ENCODE measurements around the gene SPECC1. TPM values are rescaled to one million over a fixed set of nuclear protein-coding genes. Genes with fewer than 3 reads are reported as not detected.
"Not testable (repeated sequence)": the region's sequence is repeated elsewhere in the genome, so short reads cannot be mapped to it uniquely, and the experiment has no call there.

SPECC1 gene
- total RNA-seq, 1 donor from 2014 or later: 25.8 TPM

DNA sequence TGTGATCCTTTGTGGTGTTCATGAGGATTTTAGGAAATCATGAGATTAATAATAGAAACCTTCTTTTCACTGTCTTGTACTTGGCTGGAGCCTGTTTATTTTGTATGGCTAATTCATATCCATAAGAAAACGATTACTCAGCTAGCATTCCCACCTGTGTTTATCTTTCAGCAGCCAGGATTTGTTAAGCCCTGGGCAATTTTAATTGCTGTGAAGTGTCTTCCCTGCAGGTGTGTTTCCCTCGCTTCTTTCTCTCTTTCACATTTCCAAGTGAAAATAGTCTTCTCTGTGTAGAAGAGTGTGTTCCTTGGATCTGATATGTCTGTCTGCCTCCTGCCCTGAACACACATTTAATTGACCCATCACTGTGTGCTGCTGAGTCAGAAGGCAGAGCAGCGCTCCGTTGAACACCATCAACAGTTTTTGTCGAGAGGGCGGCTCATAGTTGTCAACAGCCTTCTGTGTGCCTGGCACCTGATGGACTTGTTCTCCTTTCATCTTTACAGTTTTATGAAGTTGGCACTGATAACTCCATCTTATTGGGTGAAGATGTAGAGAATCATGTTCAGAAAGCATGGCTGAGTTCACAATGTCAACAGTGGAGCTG, 83.2 kb downstream of the SPECC1 start:
- DNase-seq (ENCODE audit: low spot score): no peak

DNA sequence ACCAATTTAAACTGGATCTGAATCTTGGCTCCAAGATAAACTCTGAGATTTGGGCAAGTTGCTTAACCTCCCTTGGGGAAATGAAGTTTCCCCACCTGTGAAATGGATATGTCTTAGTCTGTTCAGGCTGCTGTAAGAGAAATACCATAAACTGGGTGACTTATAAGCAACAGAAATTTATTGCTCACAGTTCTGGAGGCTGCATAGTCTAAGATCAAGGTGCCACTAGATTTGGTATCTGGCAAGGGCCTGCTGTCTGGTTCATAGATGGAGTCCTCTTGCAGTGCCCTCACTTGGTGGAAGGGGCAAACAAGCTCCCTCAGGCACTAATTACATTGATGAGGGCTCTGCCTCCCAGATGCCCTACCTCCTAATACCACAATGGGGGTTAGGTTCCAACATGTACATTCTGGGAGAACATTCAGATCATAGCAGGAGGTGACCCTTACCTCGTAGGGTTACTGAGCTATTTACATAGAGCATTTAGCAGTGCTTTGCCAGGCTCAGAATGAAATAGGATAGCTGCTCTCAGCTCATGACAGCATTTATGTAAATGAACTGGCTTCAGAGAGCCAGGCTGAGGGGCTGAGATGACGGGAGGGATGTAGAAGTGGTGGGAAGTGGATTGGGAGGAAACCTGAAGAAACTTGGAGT, 83.9 kb downstream of the SPECC1 start:
- DNase-seq (ENCODE audit: low spot score): no peak

DNA sequence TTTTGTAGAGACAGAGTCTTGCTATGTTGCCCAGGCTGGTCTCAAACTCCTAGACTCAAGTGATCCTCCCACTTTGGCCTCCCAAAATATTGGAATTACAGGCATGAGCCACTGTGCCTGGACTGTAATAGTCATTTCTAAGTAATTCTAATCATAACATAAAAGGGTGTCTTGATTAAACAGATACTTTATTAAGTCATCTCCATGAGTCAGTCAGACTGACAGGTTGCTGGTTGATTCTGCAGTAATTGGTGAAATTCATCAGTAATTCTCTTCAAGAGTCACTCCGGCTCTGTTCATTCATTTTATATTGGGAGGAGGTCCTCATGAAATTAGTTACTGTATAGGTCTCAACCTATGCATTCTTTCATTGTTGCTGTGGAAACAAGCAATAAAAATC, 85.6 kb downstream of the SPECC1 start:
- no peak for DNase-seq (ENCODE audit: low spot score)

DNA sequence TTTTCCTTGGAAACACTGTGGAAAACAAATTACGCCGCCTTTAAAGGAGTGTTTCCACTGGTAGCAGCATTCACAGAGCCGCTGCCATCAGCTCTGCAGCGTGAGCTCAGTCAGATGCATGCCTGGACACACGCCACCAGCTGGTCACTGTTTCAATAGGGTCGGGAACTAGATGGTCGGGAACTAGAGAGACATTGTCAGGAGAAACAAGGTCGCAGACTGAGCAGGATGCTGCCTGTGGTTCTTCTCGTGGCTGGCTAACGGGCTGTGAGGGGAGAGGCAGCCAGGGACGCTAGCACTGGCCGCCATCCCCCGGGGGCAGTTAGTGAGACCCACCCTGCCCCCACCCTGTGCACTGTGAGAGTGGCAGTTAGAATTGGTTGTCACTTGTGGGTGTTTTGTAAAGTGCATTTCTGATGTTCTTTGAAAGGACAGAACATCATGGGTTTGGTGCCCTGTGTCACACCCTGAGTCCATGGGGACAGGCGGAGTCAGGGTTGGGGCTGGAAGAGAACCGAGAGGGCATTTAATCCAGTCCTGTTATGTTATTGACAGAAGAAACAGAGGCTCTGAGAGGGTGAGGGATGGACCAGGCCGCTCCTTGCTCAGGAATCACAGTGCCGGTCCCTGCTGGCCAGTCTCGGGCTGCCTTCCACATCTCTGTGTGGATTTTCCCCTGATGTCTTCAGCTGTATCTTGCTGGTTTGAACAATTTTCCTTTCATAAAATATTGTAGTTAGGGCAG, 86.3 kb downstream of the SPECC1 start:
- no peak for DNase-seq (ENCODE audit: low spot score)

DNA sequence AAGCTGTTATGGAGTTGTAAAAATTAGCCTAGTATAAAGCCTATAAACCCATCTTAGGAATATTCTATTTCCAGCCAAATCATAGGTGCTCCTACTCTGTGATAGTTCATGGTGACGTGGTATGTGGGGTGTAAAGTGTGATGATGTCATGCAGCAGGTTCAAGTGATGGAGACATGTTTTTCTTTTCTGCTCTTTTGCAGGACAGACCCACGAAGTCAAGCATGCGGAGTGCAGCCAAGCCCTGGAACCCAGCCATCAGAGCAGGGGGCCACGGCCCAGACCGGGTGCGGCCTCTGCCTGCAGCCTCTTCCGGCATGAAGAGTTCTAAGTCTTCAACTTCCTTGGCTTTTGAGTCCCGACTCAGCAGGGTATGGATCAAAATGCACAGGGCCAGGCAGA, 87.3 kb downstream of the SPECC1 start:
- no peak for DNase-seq (ENCODE audit: low spot score)

DNA sequence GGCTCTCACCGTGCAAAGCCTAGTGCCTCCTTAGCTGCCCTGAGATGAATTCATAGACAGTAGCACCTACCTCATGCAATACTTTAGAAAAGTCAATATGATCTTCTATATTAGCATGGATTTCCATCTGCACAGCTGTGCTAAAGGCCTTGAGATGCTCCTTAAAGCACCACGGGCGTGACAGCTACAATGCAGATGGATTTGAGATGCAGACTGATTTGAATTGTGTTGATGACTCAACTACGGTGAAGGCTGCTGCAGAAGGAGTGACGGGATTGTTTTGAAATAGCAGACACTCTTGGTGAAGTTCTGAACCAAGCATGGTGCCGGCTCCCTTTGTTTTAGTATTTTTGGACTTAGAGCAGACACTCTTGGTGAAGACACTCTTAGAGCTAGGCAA, 88.2 kb downstream of the SPECC1 start:
- no peak for DNase-seq (ENCODE audit: low spot score)

DNA sequence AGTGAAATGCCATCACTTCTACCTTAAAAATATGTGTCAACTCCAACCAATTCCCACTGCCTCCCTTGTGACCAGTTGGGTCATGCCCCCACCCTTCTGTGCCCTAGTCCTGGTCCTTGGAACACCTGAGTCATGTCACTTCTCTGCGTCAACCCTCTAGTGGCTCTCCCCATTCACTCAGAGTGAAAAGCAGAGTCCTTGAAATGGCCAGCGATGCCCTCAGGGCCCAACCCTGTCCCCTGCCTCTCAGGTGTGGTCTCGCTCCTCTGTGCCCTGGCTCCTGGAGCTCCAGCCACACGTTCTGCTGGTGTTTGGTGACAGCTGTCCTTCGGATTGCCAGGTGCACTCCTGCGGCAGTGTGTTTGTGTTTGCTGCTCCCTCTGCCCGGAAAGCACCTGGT, 89.2 kb downstream of the SPECC1 start:
- DNase-seq (ENCODE audit: low spot score): no peak

DNA sequence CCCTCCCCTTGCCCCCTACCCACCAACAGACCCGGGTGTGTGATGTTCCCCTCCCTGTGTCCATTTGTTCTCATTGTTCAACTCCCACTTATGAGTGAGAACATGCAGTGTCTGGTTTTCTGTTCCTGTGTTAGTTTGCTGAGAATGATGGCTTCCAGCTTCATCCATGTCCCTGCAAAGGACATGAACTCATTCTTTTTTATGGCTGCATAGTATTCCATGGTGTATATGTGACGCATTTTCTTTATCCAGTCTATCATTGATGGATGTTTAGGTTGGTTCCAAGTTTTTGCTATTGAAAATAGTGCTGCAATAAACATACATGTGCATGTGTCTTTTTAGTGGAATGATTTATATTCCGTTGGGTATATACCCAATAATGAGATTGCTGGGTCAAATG, 91.6 kb downstream of the SPECC1 start:
- DNase-seq (ENCODE audit: low spot score): not testable (repeated sequence)

DNA sequence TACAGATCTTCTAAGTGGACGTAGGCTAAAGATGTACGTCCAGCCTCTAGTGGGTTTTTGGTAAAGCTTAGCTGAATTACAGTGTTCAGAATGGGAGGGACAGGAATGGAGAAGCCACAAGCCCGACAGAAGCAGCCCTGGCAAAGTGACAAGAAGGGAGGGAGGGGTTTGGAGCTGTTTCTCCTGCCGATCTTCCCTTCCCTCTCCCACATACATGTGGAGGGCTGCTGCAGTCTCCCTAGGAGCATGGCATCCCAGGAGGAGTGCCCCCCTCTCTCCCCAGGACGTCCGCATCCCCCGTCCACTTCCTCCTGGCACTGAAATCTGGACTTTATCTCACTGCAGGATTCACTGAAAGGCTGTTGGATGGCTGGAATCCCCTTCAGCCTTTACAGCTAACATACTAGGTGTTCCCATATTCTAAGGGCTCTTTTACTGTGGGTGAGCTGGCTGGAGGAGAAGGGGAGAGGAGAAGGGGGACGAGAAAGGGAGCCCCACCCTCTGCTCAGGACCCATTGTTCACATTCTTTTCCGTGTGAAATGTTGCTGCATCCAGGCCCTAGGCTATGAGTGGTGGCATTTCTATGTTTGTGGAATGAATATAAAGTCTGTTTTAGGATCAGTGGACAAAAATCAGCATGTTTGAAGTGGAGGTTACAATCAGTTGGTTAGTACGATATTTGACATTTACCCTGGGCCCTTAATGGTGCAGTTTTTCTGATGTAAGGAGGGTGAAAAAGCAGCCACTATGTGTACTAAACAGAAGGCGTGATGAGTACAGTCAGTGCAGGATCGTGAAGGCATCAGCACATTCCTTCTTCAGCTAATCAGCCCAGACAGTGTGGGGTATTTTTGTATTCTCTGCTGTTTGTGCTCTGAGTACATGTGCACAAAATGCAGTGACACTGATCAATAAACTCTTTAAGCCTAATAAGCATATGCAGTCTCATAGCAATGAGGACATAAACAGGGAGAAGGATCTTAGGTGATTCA, 94.6 kb downstream of the SPECC1 start:
- DNase-seq (ENCODE audit: low spot score): no peak

DNA sequence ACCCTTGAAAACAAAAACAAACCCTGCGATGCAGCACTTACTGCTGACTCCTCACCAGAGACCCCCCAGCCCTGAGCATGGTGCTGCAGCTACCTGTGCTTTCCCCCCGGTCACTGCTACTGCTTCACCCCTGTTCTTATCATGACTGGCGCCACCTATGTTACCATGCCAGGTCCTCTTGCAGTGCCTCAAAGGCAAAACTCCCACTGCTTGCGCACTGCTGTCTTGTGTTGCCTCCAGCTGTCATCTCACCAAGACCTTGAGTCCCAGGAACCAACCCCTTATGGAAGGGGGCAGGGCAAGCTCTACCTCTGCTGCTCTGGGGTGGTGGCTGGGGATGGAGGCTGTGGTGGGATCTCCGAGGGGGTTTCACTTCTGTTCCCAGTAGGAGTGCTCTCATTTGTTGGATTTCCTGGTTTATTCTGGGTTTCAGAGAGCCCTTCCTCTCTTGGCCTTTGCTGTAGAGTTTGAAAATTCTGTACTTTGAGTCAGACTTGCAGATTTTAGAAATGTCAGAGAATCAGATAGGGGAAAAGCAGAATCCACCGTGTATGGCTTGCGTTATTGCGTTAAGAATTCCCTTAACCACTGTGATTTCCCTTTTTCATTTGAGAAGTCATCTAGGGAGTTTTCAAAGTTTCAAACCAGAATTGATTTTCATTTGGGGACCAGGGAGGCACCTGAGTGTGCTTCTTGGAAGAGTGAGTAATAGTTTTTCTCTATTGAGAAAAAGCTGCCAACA, 96.6 kb downstream of the SPECC1 start:
- no peak for DNase-seq (ENCODE audit: low spot score)

DNA sequence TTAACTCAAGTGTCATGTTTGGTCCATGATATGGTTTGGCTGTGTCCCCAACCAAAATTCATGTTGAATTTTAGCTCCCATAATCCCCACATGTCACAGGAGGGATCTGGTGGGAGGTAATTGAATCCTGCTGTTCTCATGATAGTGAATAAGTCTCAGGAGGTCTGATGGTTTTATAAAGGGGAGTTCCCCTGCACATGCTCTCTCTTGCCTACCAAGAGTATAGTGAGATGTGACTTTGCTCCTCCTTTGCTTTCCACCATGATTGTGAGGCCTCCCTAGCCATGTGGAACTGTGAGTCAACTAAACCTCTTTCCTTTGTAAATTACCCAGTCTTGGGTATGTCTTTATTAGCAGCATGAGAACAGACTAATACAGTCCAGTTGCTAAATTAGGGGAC, 97.3 kb downstream of the SPECC1 start:
- DNase-seq (ENCODE audit: low spot score): not testable (repeated sequence)

DNA sequence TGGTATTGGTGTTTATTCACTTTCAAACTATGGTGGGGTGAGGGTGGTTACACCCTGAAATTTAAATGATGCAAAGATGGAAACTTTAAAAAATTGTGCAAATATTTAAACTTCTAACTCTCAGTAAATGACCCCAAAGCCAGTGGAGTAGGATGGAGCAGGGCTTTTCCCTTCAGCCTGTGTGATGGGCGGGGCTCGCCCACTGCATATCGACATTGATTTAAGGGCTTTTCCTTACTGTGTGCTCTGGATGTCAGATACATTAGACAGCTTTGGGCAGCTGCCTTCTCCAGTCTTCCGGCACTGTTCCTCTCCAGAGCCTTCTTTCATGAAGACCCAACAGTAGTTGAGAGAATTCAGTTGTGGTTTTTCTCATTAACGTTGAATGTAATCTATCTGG, 99.9 kb downstream of the SPECC1 start:
- no peak for DNase-seq (ENCODE audit: low spot score)

DNA sequence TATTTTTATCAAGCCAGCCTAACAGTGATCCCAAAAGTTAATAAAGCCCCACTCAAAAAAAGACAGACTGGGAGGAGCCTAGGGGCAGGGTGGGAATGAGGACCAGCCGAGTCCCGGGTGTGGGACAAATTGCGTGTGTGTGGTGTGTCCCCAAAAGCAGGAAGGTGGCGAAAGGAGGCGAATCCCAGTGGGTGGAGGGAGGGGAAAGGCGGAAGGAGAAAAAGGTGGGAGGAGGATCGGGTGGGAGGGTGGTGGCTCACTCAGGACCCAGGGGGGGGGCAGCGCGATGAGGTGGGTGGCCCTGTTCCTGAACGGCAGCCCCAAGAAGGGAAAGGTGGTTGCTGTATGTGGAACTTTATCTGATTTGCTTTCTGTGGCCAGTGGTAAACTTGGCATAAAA, 102.4 kb downstream of the SPECC1 start:
- DNase-seq (ENCODE audit: low spot score): no peak

DNA sequence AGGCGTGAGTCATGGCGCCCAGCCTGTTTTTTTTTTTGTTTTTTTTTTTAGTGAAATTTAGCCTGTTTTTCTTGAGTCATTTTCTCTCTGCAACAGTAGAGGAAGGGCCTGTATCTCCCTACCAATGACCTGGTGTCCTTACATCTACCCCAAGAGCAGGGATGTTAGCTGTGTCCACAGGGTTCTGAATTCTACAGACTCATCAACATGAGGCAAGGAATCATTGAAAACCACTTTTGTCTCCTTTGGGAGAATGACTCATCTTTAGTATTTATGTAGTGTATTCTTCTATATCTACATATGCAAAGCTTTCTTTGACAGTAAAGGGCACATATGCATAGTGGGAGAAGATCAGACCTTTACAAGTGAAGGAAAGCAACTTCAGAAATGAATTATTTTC, 105.3 kb downstream of the SPECC1 start:
- DNase-seq (ENCODE audit: low spot score): no peak

DNA sequence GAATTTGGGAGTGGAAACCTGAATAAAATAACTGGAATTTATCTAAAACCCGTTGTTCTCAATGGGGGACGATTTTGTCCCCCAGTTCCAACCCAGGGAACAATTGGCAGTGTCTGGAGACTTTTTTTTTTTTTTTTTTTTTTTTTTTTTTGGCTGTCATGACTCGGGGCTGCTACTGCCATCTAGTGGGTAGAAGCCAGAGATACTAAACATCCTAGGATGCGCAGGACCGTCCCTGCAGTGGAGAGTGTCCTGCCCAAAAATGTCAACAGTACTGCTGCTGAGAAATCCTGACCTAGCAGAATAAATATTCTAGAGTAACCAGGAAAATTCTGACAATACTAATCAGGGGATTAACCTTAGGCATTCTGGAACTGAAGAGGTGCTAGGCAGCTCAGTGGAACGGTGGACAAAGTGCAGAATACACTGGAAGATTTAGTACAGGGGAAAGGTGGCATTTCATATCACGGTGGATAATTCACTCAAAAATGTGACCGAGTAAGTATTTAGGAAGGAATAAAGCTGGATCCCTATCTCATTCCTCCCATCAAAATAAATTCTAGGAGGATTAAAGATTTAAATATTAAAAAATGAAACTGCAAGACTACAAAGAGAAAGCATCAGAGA, 107.6 kb downstream of the SPECC1 start:
- DNase-seq (ENCODE audit: low spot score): no peak

DNA sequence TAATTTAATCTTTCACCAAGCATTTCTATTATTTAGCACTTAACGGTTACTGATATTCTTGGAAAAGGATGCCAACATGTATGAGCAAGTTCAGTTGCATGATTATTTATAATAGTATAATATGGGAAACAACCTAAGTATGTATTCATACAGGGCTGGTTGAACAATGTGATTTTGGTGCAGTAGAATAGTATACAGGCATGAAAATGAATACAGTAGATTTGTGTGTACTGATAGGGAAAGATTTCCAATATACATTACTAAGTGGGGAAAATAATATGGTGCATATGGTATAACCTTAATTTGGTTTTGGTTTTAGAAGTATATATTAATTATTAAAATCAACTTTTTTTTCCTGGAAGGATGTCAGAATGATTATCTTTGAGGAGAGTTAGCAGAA, 109.1 kb downstream of the SPECC1 start:
- DNase-seq (ENCODE audit: low spot score): no peak

DNA sequence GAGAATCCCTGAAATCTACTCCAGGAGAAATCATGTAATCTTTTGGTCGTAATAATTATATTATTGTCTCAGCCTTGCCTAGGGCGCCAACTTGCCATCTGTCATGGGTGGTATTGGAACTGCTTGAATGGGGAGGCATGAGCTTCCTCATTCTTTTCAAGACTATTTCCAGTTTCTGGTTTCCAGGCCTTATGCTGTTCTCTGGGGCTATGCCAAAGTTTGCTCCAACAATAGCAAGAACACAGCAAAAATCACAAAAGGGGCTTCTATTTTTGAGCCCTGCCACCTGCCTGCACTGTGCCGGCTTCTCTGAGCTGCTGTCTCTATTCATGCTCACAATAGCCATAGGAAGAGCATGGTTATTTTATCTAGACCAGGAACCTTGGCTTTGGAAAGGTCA, 111.7 kb downstream of the SPECC1 start:
- DNase-seq (ENCODE audit: low spot score): no peak

DNA sequence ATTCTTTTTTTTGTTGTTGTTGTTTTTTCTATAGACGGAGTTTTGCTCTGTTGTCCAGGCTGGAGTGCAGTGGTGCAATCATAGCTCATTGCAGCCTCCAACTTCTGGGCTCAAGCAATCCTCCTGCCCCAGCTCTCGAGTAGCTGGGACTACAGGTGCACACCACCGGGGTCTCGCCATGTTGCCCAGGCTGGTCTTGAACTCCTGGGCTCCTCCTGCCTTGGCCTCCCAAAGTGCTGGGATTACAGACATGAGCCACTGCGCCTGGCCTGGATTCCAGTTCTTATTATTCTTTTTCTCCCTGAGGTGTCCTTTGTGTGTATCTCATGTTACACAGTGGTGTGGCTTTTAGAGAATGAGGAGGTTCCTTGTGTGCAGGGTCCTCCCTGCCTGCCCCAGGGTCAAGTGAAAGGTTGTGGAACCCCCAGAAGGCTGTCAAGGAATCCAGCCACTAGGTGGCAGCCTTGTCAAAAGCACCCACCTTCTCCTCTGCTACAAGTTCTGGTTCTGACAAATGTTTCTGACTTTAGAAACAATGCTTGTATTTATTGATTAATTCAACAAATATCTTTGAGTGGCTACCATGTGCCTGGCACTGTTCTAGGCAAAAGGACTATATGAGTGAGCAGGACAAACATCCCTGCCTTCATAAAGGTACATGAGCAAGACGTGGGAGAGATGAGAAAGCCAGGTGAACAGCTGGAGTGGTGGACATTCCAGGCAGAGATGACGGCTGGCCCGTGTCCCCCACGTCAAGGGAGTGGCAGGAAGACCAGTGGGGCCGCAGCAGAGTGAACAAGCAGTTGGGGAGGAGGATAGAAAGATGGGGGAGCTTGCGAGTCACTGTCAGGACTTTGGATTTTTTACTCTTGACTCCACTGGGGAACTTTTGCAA, 112.4 kb downstream of the SPECC1 start:
- no peak for DNase-seq (ENCODE audit: low spot score)

DNA sequence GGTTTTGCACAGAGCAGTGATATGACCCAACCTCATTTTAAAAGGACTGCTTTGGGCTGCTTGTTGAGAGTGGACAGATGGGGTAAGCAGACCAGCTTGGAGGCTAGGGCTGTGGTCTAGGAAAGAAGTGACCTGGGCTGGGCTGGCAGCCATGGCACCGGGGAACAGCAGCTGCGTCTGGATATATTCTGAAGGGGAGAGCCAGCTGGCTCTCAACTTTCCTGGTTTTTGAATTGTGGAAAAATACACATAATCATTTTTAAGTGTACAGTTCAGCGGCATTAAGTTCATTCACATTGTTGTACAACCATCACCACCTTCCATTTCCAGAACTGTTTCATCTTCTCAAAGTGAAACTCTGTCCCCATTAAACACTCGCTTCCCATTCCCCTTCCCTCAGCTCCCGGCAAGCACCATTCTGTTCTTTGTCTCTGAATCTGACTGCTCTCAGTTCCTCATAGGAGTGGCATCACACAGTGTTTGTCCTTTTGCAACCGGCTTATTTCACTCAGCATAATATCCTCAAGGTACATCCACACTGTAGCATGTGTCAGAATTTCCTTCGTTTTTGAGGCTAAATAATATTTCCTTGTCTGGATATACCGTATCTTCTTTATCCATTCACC, 113.2 kb downstream of the SPECC1 start:
- no peak for DNase-seq (ENCODE audit: low spot score)

Measured in mesenteric fat pad (tissue), 1 donor.